Activated CD8-positive, alpha-beta memory T cell treated with anti-CD3 and anti-CD28 coated beads for 36 hours (primary cell): ENCODE data around the gene GPD1L. TPM values are rescaled to one million over a fixed set of nuclear protein-coding genes. Genes with fewer than 3 reads are reported as not detected.
"Not testable (repeated sequence)": the region's sequence is repeated elsewhere in the genome, so short reads cannot be mapped to it uniquely, and the experiment has no call there.

Experiments used
- CTCF ChIA-PET: fragments of 350-600 bp; sonication (Branson Sonifier 250); formaldehyde crosslinking; loops from one replicate; lab custom pipeline; 2021; ENCODE audit warnings: antibody characterized with exemption; lab: Charles Lee
- POLR2A ChIA-PET: fragments of 350-600 bp; sonication (Branson Sonifier 250); formaldehyde crosslinking; loops from one replicate; lab custom pipeline; 2021; ENCODE audit warnings: antibody characterized with exemption; lab: Charles Lee
- total RNA-seq, 2 experiments: library from RNA; stranded (reverse); gene quantifications; one replicate each; pipeline ENCODE4 v1.2.3, GENCODE V29; 2021

The GPD1L gene
- total RNA-seq = 10 to 100 TPM; 13.7 to 15.4 TPM

DNA sequence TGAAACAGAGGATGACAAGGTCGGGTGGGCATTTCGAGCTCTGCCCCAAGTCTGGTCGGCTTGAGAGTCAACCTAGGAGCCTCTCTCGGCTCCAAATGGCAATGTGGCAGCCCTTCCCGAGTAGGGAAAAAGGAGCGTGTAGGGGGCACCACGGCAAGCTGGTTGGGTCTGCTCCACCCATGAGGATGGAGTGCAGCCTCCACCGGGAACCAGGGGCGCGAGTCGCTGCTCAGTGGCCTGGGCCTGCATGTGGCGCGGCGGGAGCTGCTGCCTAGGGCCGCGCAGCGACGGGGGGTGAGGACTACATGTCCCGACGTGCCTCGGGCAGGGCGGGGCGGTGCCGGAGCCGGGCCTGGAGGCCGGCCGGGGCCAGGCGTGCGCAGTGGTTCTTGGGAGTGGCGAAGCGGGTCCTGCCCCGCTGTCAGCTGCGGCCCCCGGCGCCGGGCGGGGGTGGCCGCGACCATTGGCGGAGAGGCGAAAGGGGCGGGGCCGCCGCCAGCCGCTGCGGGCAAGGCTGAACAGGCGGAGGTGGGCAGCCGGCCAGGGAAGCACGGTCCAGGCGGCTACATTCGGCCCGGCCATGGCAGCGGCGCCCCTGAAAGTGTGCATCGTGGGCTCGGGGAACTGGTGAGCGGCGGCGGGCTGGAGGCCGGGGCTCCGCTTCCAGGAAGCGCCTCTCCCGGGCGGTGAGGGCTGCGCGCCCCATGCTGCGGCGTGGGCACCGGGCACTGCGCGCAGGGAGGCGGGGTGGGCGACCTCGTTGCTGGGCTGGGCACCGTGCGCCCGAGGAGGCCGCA, at the start of gene GPD1L:
GPD1L (plus strand) TSS at position 489 of the 797 bp plus-strand sequence; CDS start at position 581, 92 bp downstream.
- CTCF ChIA-PET = interaction anchor here (1.3 kb wide), 1 partner anchor 20 kb away, joined by 5 read pairs; no protein-coding TSS in a partner anchor
- POLR2A ChIA-PET = interaction anchor here (1.3 kb wide), 2 partner anchors 8 to 574 kb away, joined by 4 to 7 read pairs; no protein-coding TSS in a partner anchor

DNA sequence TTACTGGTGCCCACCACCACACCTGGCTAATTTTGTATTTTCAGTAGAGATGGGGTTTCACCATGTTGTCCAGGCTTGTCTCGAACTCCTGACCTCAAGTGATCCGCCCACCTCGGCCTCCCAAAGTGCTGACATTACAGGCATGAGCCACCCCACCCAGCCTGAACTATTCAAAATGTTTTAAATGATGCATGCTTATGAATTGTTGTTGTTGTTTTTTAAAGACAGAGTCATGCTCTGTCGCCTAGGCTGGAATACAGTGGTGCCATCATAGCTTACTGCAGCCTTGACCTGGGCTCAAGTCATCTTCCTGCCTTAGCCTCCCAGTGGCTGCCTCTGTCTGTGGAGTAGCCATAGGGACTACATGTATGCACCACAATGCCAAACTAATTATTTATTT, 48.0 kb upstream of the GPD1L start:
- POLR2A ChIA-PET, CTCF ChIA-PET: not testable (repeated sequence)

GRCh38 chr3:32062950-32063582, 43.4 kb upstream of the GPD1L start:
- ChIA-PET CTCF (no interaction called here), POLR2A (no interaction called here)

DNA sequence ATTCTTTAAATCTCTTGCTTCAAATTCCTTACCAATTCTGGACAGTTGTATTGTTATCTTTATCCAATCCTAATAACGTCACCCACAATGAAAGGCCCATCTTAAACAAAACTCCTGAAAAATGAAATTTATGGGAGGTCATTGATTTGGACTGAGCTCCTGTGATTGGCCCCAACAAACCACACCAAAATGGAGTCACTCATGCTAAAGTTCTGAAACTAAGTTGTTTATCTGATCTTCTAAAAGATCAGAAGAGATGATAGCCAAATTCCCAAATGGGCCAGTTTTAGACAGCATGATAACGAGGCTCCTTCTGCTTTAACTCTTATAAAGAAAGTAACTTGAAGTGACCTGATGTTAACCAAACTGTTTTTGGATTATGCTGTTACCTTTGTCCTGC, 39.7 kb upstream of the GPD1L start:
- ChIA-PET CTCF (no interaction called here), POLR2A (no interaction called here)

- CTCF ChIA-PET, POLR2A ChIA-PET: not testable (repeated sequence)
Observed at GRCh38 chr3:32074194-32074593, 32.2 kb upstream of the GPD1L start.

DNA sequence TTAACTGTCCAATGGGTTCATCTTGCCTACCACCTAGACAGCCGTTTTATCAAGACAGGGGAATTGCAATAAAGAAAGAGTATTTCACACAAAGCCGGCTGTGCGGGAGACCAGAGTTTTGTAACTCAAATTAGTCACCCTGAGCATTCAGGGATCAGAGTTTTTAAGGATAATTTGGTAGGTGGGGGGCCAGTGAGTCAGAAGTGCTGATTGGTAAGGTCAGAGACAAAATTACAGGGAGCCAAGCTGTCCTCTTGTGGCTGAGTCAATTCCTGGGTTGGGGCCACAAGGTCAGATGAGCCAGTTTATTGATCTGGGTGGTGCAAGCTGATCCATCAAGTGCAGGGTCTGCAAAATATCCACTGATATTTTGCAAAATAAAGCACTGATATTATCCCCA, 29.9 kb upstream of the GPD1L start:
- POLR2A ChIA-PET = no interaction called here
- CTCF ChIA-PET = no interaction called here

DNA sequence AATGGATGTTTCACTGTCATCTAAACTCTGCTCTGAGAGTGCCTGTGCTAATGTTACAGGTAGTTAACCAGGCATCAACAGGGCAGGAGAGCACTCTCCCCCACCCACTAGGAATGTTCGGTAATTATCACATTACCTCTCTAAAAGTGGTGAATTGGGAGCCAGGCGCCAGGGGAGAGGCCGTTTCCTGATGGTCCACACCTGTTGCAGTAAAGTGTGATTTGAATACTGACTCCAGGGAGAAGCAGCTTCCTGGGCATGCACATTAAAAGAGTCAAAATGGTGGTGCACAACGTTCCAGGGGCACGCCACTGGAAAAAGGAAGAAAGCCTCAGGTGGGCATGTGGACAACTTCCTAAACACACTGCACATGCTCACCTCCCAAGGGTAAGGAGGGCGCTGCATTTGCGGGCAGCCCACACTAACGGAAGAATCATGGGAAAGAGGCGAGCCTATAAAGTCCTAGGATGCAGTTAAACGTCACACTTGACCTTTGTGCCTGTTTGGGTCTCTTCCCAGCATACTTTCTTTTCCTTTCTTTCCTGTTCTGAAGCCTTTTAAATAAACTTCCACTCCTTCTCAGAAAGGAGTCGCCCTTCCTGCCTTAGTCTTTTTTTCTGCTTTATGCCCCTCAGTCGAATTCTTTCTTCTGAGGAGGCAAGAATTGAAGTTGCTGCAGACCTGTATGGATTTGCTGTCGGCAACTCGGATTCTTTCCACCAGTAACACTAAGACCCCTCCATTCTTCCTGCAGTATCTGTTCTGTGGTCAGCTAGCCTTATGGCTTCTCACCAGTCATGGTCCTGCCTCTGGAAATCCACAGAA, 28.9 kb upstream of the GPD1L start:
- ChIA-PET POLR2A (no interaction called here), CTCF (no interaction called here)

- ChIA-PET POLR2A (no interaction called here), CTCF (no interaction called here)
Observed at GRCh38 chr3:32078085-32078634, 28.3 kb upstream of the GPD1L start.

- ChIA-PET CTCF (no interaction called here), POLR2A (no interaction called here)
Observed at GRCh38 chr3:32078864-32079263, 27.6 kb upstream of the GPD1L start.

- ChIA-PET CTCF (interaction anchor here (1.0 kb wide), 1 partner anchor 62 kb away, joined by 3 read pairs; no protein-coding TSS in a partner anchor), POLR2A (no interaction called here)
Observed at GRCh38 chr3:32082721-32083120, 23.7 kb upstream of the GPD1L start.

GRCh38 chr3:32083702-32084270, 22.6 kb upstream of the GPD1L start:
- ChIA-PET POLR2A (interaction anchor here (0.6 kb wide), 1 partner anchor 74 kb away, joined by 5 read pairs; no protein-coding TSS in a partner anchor), CTCF (no interaction called here)

DNA sequence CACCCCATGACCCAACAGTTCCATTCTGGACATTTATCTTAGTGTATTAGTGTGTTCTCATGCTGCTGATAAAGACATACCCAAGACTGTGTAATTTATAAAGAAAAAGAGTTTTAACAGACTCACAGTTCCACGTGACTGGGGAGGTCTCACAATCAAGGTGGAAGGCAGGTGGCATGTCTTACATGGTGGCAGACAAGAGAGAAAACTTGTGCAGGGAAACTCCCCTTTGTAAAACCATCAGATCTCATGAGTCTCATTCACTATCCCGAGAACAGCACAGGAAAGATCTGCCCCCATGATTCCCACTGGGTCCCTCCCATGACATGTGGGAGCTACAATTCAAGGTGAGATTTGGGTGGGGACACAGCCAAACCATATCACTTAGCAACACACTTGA, 21.6 kb upstream of the GPD1L start:
- ChIA-PET POLR2A (no interaction called here), CTCF (no interaction called here)

GRCh38 chr3:32086464-32086863, 20.0 kb upstream of the GPD1L start:
- ChIA-PET CTCF (no interaction called here), POLR2A (no interaction called here)

DNA sequence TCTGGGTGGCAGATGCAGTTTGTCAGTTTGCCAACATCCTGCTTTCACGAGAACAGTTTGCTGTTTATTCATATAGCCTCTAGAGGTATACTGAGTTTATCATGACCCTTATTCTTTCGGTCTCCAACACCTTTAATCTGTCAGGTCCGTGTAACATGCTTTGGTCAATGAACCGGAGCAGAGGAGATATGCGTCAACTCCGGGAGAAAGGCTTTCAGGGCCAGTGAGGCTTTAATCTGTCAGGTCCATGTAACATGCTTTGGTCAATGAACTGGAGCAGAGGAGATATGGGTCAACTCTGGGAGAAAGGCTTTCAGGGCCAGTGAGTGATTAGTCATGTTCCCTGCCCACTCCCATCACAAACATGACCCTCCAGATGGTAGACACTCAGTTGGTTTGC, 16.9 kb upstream of the GPD1L start:
- POLR2A ChIA-PET = no interaction called here
- CTCF ChIA-PET = no interaction called here

DNA sequence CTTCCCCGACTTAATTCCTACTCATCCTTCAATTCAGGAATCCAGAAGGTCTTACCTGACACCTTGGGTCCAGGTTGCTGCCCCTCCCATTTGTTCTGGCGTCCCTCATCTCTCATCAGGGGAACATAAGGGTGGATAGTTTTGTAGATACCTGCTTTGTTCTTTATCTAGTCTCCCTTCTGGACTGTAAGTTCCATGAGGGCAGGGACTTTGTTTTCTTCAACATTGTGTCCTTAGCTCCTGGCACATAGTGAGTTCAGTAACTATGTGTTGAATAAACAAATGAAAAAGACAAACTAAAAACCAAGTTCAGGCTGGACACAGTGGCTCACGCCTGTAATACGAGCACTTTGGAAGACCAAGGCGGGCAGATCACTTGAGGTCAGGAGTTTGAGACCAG, 13.2 kb upstream of the GPD1L start:
- CTCF ChIA-PET = no interaction called here
- POLR2A ChIA-PET = no interaction called here

DNA sequence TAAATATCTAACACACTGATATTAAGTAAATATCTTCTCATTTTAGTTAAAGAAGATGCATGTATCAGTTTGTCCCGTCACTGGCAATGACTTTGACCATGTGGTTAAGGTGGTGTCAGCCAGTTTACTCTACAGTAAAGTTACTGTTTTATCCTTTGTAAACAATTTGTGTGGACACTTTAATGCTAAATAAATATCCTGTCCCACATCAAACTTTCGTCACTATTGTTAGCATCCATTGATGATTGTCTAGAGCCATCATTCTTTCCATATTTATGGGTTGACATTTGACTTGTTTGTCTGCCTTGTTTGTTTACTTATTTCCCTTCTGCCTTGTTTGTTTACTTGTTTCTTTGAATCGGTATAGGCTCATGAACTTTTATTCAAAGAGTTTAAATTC, 11.0 kb upstream of the GPD1L start:
- POLR2A ChIA-PET = no interaction called here
- CTCF ChIA-PET = no interaction called here

DNA sequence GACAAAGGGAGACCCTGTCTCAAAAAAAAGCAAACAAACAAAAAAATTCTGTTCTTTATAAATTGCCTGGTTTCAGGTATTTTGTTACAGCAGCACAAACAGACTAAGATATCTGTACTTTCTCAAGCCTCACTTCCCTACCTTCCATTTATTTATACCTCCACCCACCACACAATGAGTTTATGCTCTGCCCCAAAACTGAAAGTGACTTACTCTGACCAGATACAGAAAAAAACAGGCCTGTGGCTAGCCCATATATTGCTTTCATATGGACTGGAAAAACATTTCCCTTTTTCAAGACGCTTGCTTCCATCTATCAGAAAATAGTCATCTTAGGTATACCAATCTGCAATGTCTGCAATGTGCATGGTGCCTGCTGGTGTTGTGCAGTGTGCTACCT, 8.7 kb upstream of the GPD1L start:
- CTCF ChIA-PET = no interaction called here
- POLR2A ChIA-PET = no interaction called here

- ChIA-PET CTCF (no interaction called here), POLR2A (no interaction called here)
Observed at GRCh38 chr3:32098528-32098927, 7.9 kb upstream of the GPD1L start.

DNA sequence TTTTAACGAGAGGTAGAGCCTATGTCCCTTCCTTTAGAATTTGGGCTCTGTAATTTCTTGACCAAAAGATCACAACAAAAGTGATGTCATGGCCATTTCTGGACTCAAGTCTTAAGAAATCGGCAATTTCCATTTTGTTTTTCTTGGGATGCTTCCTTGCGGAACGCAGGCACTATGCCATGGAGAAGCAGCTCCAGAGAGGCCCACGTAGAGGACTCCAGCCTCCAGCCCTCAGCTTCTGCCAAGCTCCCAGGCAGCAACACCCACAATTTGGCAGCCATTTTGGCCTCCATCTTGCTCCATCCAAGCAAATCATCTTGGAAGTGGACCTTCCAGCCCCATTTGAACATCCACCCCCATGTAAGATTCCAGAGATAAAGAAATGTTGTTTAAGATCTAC, 6.0 kb upstream of the GPD1L start:
- ChIA-PET POLR2A (no interaction called here), CTCF (interaction anchor here (0.6 kb wide), 1 partner anchor 8 kb away, joined by 4 read pairs; no protein-coding TSS in a partner anchor)
